ENCODE measurements around the gene IER3.

GRCh38 chr6:30743099-30744053, 971 bp downstream of the IER3 start:
- TF ChIP-seq ZSCAN20 (CRISPR knock-in tag; IDR thresholded peaks at IDR 0.05) (no peak), ZNF302 (CRISPR knock-in tag; IDR thresholded peaks at IDR 0.05) (no peak), POLR2A (IDR thresholded peaks at IDR 0.05; ENCODE audit: low read length) (no peak; the same call in 1 of the 2 replicates), REST (IDR thresholded peaks at IDR 0.05) (no peak; the same call in none of the 2 replicates), CHD2 (IDR thresholded peaks at IDR 0.05; ENCODE audit: low read length, partially characterized antibody) (no peak), CTCF (IDR thresholded peaks at IDR 0.05) (no peak), EP300 (IDR thresholded peaks at IDR 0.05) (no peak), SMC3 (IDR thresholded peaks at IDR 0.05) (no peak)
